Activated naive CD4-positive, alpha-beta T cell treated with anti-CD3 and anti-CD28 coated beads, Interleukin-2, amount 50 U/mL, for 72 hours (primary cell): Measurements from ENCODE around the gene MUC4. TPM values are rescaled to one million over a fixed set of nuclear protein-coding genes. Genes with fewer than 3 reads are reported as not detected.
A peak's percentile ranks its signal among the peaks of the same experiment; 100 is the strongest.
"Not testable (repeated sequence)": the region's sequence is repeated elsewhere in the genome, so short reads cannot be mapped to it uniquely, and the experiment has no call there.

Experiments used
- ATAC-seq, 2 donors: fragments of 150-1000 bp; cut with Tn5 transposase; 2 replicates each; pipeline ENCODE4 v1.10.0; 2021; ENCODE audit warnings: mild to moderate bottlenecking in 2 of 2, moderate library complexity in 2 of 2
- DNase-seq, 2 donors: peaks; one replicate each; pipeline ENCODE4 v3.0.0; 2021 to 2022; ENCODE audit warnings: low spot score in 2 of 2
- H3K27ac Mint-ChIP-seq, 2 donors: one replicate each; pipeline ENCODE4 v1.8.0; 2022; ENCODE audit warnings: mild to moderate bottlenecking in 2 of 2, mixed read lengths in 2 of 2
- H3K36me3 Mint-ChIP-seq, 2 donors: one replicate each; pipeline ENCODE4 v1.8.0; 2022; ENCODE audit warnings: mixed read lengths in 2 of 2
- H3K9me3 Mint-ChIP-seq, 2 donors: one replicate each; pipeline ENCODE4 v1.8.0; 2022; ENCODE audit warnings: mixed read lengths in 2 of 2
- total RNA-seq, 2 donors: library from RNA; stranded (reverse); gene quantifications; one replicate each; pipeline ENCODE4 v1.2.3, GENCODE V29; 2022

MUC4 gene
- total RNA-seq, 2 donors from 2014 or later = 0.32 to 0.41 TPM

GRCh38 chr3:195820186-195820585 lies 8.5 kb upstream of the MUC4 start:
- Mint-ChIP-seq H3K36me3 (no peaks in the 10 kb centered on the region), H3K9me3 (no peaks in the 10 kb centered on the region), H3K27ac (no peak overlapping the region)
- ATAC-seq = no peak
- no peak for DNase-seq

- H3K9me3 Mint-ChIP-seq = no peaks in the 10 kb centered on the region
- H3K27ac Mint-ChIP-seq = no peak overlapping the region
Observed at GRCh38 chr3:195818301-195818700, 6.6 kb upstream of the MUC4 start.

GRCh38 chr3:195817578-195818135 lies 5.9 kb upstream of the MUC4 start:
- ATAC-seq (no peak), DNase-seq (no peak)
- Mint-ChIP-seq H3K9me3 (no peaks in the 10 kb centered on the region), H3K36me3 (no peaks in the 10 kb centered on the region), H3K27ac (no peak overlapping the region)

More at GRCh38 chr3:195818301-195818700, 6.6 kb upstream of the MUC4 start:
- no peaks in the 10 kb centered on the region for H3K36me3 Mint-ChIP-seq
- no peak for DNase-seq
- ATAC-seq = no peak

GRCh38 chr3:195816276-195816913 lies 4.7 kb upstream of the MUC4 start:
- not testable (repeated sequence) for H3K36me3 Mint-ChIP-seq, H3K27ac Mint-ChIP-seq, H3K9me3 Mint-ChIP-seq, ATAC-seq, DNase-seq

- DNase-seq = no peak
- Mint-ChIP-seq H3K36me3 (no peaks in the 10 kb centered on the region), H3K9me3 (no peaks in the 10 kb centered on the region), H3K27ac (no peak overlapping the region)
- ATAC-seq = peak; percentile 35 to 41
Observed at GRCh38 chr3:195815169-195815771, 3.5 kb upstream of the MUC4 start.

GRCh38 chr3:195813916-195814640 lies 2.3 kb upstream of the MUC4 start:
- Mint-ChIP-seq H3K9me3 (no peaks in the 10 kb centered on the region), H3K36me3 (no peaks in the 10 kb centered on the region), H3K27ac (no peak overlapping the region)
- ATAC-seq (no peak), DNase-seq (no peak)

- DNase-seq = no peak
- no peaks in the 10 kb centered on the region for H3K36me3 Mint-ChIP-seq
- ATAC-seq = no peak
Observed at GRCh38 chr3:195812366-195812765, 637 bp upstream of the MUC4 start.

GRCh38 chr3:195810455-195810845 lies 1.3 kb downstream of the MUC4 start:
- Mint-ChIP-seq H3K27ac (no peak overlapping the region), H3K36me3 (peaks cover 0 to 6% of the 10 kb centered on the region in 2 donors), H3K9me3 (no peaks in the 10 kb centered on the region)
- ATAC-seq (no peak), DNase-seq (no peak)

More at GRCh38 chr3:195812366-195812765, 637 bp upstream of the MUC4 start:
- peak overlapping the region in 1 of 2 donors; percentile 55 for H3K27ac Mint-ChIP-seq
- H3K9me3 Mint-ChIP-seq = no peaks in the 10 kb centered on the region

- H3K36me3 Mint-ChIP-seq = peaks cover 0 to 11% of the 10 kb centered on the region in 2 donors
- no peak overlapping the region for H3K27ac Mint-ChIP-seq
- H3K9me3 Mint-ChIP-seq = no peaks in the 10 kb centered on the region
- DNase-seq (no peak), ATAC-seq (no peak)
Observed at GRCh38 chr3:195809796-195810454, 1.8 kb downstream of the MUC4 start.

- H3K27ac Mint-ChIP-seq = no peak overlapping the region
- ATAC-seq (no peak), DNase-seq (no peak)
- peaks cover 0 to 12% of the 10 kb centered on the region in 2 donors for H3K36me3 Mint-ChIP-seq
- no peaks in the 10 kb centered on the region for H3K9me3 Mint-ChIP-seq
Observed at GRCh38 chr3:195809291-195809785, 2.4 kb downstream of the MUC4 start.

GRCh38 chr3:195808741-195809290 lies 2.9 kb downstream of the MUC4 start:
- Mint-ChIP-seq H3K9me3 (no peaks in the 10 kb centered on the region), H3K27ac (no peak overlapping the region), H3K36me3 (peaks cover 0 to 12% of the 10 kb centered on the region in 2 donors)
- ATAC-seq = no peak
- DNase-seq = no peak

- ATAC-seq (no peak), DNase-seq (no peak)
- Mint-ChIP-seq H3K9me3 (no peaks in the 10 kb centered on the region), H3K36me3 (peaks cover 0 to 12% of the 10 kb centered on the region in 2 donors), H3K27ac (no peak overlapping the region)
Observed at GRCh38 chr3:195807681-195808121, 4.0 kb downstream of the MUC4 start.

GRCh38 chr3:195806916-195807231 lies 4.9 kb downstream of the MUC4 start:
- Mint-ChIP-seq H3K36me3 (peaks cover 0 to 12% of the 10 kb centered on the region in 2 donors), H3K9me3 (no peaks in the 10 kb centered on the region), H3K27ac (peak overlapping the region in 1 of 2 donors; percentile 16)
- ATAC-seq (no peak), DNase-seq (no peak)

- Mint-ChIP-seq H3K27ac (peak overlapping the region in 1 of 2 donors; percentile 16), H3K9me3 (no peaks in the 10 kb centered on the region), H3K36me3 (peaks cover 0 to 12% of the 10 kb centered on the region in 2 donors)
- no peak for ATAC-seq
- no peak for DNase-seq
Observed at GRCh38 chr3:195806211-195806915, 5.4 kb downstream of the MUC4 start.

- H3K9me3 Mint-ChIP-seq, DNase-seq, ATAC-seq: not testable (repeated sequence)
- H3K27ac Mint-ChIP-seq = peak overlapping the region in 1 of 2 donors; percentile 79
- peaks cover 0 to 12% of the 10 kb centered on the region in 2 donors for H3K36me3 Mint-ChIP-seq
Observed at GRCh38 chr3:195805588-195805987, 6.1 kb downstream of the MUC4 start.

GRCh38 chr3:195805181-195805580 lies 6.5 kb downstream of the MUC4 start:
- Mint-ChIP-seq H3K36me3 (peaks cover 0 to 12% of the 10 kb centered on the region in 2 donors), H3K9me3 (no peaks in the 10 kb centered on the region), H3K27ac (peak overlapping the region in 1 of 2 donors; percentile 79)
- DNase-seq = no peak
- no peak for ATAC-seq
